ENCODE data around the gene EYA3.

Gene EYA3

GRCh38 chr1:28037206-28037605 lies 51.2 kb downstream of the EYA3 start:
- DNase-seq = no peak
- H3K9ac ChIP-seq (ENCODE audit: low read length) = peak overlapping the region; percentile 7; the same call in 1 of the 2 replicates
- no peak overlapping the region for H3K4me3 ChIP-seq (ENCODE audit: low read length)
- H3K4me2 ChIP-seq (ENCODE audit: low read depth, low read length) = peak overlapping the region; percentile 23; the same call in 1 of the 2 replicates
- no peaks in the 10 kb centered on the region; the same call in 1 of the 2 replicates for H3K36me3 ChIP-seq (replicated peaks; ENCODE audit: insufficient read depth, low read length)
- H3K4me1 ChIP-seq (ENCODE audit: low read length) = peaks cover 32% of the 10 kb centered on the region
- H3K9me3 ChIP-seq (replicated peaks; ENCODE audit: insufficient read depth, low read length) = no peaks in the 10 kb centered on the region
- peaks cover 21% of the 10 kb centered on the region for H3K79me2 ChIP-seq (ENCODE audit: low read length)
- peaks cover 14% of the 10 kb centered on the region for H3F3A ChIP-seq (ENCODE audit: insufficient read depth, low read length)
- peak overlapping the region; percentile 57; the same call in 1 of the 2 replicates for H3K27ac ChIP-seq (ENCODE audit: low read length)
- no peak overlapping the region for H2AFZ ChIP-seq (ENCODE audit: low read length)
- no peaks in the 10 kb centered on the region for H3K27me3 ChIP-seq (replicated peaks; ENCODE audit: insufficient read depth, low read length)
- no peaks in the 10 kb centered on the region for H3K9me2 ChIP-seq (replicated peaks; ENCODE audit: insufficient read depth, low read length)
- TF ChIP-seq, protein P1, sequence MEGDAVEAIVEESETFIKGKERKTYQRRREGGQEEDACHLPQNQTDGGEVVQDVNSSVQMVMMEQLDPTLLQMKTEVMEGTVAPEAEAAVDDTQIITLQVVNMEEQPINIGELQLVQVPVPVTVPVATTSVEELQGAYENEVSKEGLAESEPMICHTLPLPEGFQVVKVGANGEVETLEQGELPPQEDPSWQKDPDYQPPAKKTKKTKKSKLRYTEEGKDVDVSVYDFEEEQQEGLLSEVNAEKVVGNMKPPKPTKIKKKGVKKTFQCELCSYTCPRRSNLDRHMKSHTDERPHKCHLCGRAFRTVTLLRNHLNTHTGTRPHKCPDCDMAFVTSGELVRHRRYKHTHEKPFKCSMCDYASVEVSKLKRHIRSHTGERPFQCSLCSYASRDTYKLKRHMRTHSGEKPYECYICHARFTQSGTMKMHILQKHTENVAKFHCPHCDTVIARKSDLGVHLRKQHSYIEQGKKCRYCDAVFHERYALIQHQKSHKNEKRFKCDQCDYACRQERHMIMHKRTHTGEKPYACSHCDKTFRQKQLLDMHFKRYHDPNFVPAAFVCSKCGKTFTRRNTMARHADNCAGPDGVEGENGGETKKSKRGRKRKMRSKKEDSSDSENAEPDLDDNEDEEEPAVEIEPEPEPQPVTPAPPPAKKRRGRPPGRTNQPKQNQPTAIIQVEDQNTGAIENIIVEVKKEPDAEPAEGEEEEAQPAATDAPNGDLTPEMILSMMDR (IDR thresholded peaks at IDR 0.05; ENCODE audit: low read length) = no peak
- TF ChIP-seq EZH2 (optimal IDR thresholded peaks at IDR 0.05; ENCODE audit: low read depth, low read length) (no peak), EZH2phosphoT487 (IDR thresholded peaks at IDR 0.05; ENCODE audit: low read length) (no peak)
- no peaks in the 10 kb centered on the region for H4K20me1 ChIP-seq (ENCODE audit: insufficient read depth, low read length)

DNA sequence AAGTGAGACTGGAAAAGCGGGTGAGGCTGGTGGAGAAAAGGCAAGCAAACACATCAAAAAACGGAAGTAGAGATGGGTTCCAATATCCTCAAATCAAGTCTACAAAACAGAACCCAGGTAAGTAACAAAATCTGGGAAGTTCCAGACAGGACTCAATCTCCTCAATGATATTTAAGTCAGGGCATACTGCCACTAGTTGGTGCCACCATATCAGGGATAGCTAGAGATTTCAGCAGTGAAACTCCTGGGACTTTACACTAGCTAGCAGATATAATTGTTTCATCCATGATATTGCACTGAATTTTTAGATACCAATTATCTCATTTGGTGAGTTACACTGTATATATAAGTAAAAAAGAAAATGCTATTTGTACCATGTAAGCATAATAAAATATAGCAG lies 52.0 kb downstream of the EYA3 start:
- H3K36me3 ChIP-seq (replicated peaks; ENCODE audit: insufficient read depth, low read length) = no peaks in the 10 kb centered on the region; the same call in 1 of the 2 replicates
- TF ChIP-seq, protein P1 (IDR thresholded peaks at IDR 0.05; ENCODE audit: low read length) = peak; percentile 18
- TF ChIP-seq EZH2phosphoT487 (IDR thresholded peaks at IDR 0.05; ENCODE audit: low read length) = no peak
- no peak for TF ChIP-seq EZH2 (optimal IDR thresholded peaks at IDR 0.05; ENCODE audit: low read depth, low read length)

GRCh38 chr1:28035420-28035819 lies 53.0 kb downstream of the EYA3 start:
- H3K9me3 ChIP-seq (replicated peaks; ENCODE audit: insufficient read depth, low read length) = no peaks in the 10 kb centered on the region
- H3K27me3 ChIP-seq (replicated peaks; ENCODE audit: insufficient read depth, low read length) = no peaks in the 10 kb centered on the region
- no peak overlapping the region for H3K4me3 ChIP-seq (ENCODE audit: low read length)
- peaks cover 19% of the 10 kb centered on the region for H3F3A ChIP-seq (ENCODE audit: insufficient read depth, low read length)
- H3K79me2 ChIP-seq (ENCODE audit: low read length) = peaks cover 37% of the 10 kb centered on the region
- H3K4me2 ChIP-seq (ENCODE audit: low read depth, low read length) = peak overlapping the region; percentile 15
- peak overlapping the region; percentile 57; the same call in 1 of the 2 replicates for H3K27ac ChIP-seq (ENCODE audit: low read length)
- H4K20me1 ChIP-seq (ENCODE audit: insufficient read depth, low read length) = no peaks in the 10 kb centered on the region
- H3K4me1 ChIP-seq (ENCODE audit: low read length) = peaks cover 47% of the 10 kb centered on the region
- no peak for TF ChIP-seq EZH2phosphoT487 (IDR thresholded peaks at IDR 0.05; ENCODE audit: low read length)
- TF ChIP-seq, protein P1 (IDR thresholded peaks at IDR 0.05; ENCODE audit: low read length) = no peak
- no peak for TF ChIP-seq EZH2 (optimal IDR thresholded peaks at IDR 0.05; ENCODE audit: low read depth, low read length)
- DNase-seq = peak; percentile 31
- no peak overlapping the region for H2AFZ ChIP-seq (ENCODE audit: low read length)
- no peak overlapping the region for H3K9ac ChIP-seq (ENCODE audit: low read length)
- no peaks in the 10 kb centered on the region for H3K9me2 ChIP-seq (replicated peaks; ENCODE audit: insufficient read depth, low read length)
- no peaks in the 10 kb centered on the region; the same call in 1 of the 2 replicates for H3K36me3 ChIP-seq (replicated peaks; ENCODE audit: insufficient read depth, low read length)

More for the DNA sequence above, 52.0 kb downstream of the EYA3 start:
- peak overlapping the region; percentile 57; the same call in 1 of the 2 replicates for H3K27ac ChIP-seq (ENCODE audit: low read length)
- no peaks in the 10 kb centered on the region for H3K27me3 ChIP-seq (replicated peaks; ENCODE audit: insufficient read depth, low read length)
- H3K4me3 ChIP-seq (ENCODE audit: low read length) = no peak overlapping the region
- peaks cover 14% of the 10 kb centered on the region for H3F3A ChIP-seq (ENCODE audit: insufficient read depth, low read length)
- H3K9me2 ChIP-seq (replicated peaks; ENCODE audit: insufficient read depth, low read length) = no peaks in the 10 kb centered on the region
- H3K9ac ChIP-seq (ENCODE audit: low read length) = peak overlapping the region; percentile 7; the same call in 1 of the 2 replicates
- no peak for DNase-seq
- H3K4me2 ChIP-seq (ENCODE audit: low read depth, low read length) = peak overlapping the region; percentile 23; the same call in 1 of the 2 replicates
- H4K20me1 ChIP-seq (ENCODE audit: insufficient read depth, low read length) = no peaks in the 10 kb centered on the region
- peaks cover 37% of the 10 kb centered on the region for H3K4me1 ChIP-seq (ENCODE audit: low read length)
- H3K9me3 ChIP-seq (replicated peaks; ENCODE audit: insufficient read depth, low read length) = no peaks in the 10 kb centered on the region
- H2AFZ ChIP-seq (ENCODE audit: low read length) = no peak overlapping the region
- peaks cover 27% of the 10 kb centered on the region for H3K79me2 ChIP-seq (ENCODE audit: low read length)

Measured in MM.1S (cell line).